Fibroblast of pulmonary artery (primary cell): ENCODE measurements around the gene MCFD2.
"Not testable (repeated sequence)": the region's sequence is repeated elsewhere in the genome, so short reads cannot be mapped to it uniquely, and the experiment has no call there.

Source experiments
- DNase-seq: peaks from one replicate; pipeline ENCODE4 v3.0.0-alpha.2; 2010; ENCODE audit warnings: low read depth
- H3K4me3 ChIP-seq: replicated peaks from 2 replicates; pipeline ENCODE4 v1.5.1; 2011; ENCODE audit warnings: low read depth, mild to moderate bottlenecking, control low read depth, low read length, moderate library complexity
- TF ChIP-seq, protein P1 (sequence below): IDR thresholded peaks from 2 replicates; pipeline ENCODE4 v1.5.1; 2011; ENCODE audit warnings: mild to moderate bottlenecking, control low read depth, low read length, inconsistent platforms; ENCODE audit errors: missing control alignments

Gene MCFD2

DNA sequence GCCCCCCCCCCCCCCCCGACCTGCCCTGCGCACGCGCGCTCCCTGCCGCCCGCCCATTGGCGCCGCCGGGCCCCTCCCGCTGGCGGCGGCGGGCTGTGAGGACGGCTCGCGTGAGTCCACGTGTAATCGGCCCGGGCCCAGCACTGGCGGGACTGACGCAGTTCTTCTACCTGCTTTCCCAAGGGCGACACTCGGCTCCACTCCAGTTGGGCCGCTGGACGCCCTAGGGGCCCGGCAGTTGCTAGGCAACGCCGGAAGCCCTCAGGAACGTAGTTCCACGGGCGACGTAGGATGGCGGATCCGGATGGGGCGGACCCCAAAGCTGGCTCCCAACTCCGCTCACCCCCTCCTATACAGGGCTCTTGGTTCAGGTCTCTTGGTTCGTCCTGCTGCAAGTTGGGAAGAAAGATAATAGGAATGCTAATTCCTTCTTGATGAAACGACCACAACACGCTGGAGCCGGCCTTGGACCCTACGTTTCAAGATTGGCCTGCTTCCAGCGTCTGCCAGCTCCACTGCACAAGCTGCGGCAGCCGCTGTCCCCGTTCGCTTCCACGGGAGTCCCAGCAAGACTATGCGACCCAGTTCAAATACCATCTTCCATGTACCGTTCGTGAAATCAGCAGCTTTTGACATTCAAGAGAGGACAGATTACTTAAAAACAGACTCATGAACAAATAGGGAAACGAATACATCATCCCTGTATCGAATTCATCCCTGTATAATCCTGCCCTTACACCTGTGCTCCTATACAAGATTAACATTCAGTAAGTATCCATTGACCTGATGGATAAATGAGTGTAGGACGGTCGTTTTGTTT, 415 bp upstream of the MCFD2 start:
- H3K4me3 ChIP-seq = peak overlapping the region; percentile 94
- TF ChIP-seq, protein P1, sequence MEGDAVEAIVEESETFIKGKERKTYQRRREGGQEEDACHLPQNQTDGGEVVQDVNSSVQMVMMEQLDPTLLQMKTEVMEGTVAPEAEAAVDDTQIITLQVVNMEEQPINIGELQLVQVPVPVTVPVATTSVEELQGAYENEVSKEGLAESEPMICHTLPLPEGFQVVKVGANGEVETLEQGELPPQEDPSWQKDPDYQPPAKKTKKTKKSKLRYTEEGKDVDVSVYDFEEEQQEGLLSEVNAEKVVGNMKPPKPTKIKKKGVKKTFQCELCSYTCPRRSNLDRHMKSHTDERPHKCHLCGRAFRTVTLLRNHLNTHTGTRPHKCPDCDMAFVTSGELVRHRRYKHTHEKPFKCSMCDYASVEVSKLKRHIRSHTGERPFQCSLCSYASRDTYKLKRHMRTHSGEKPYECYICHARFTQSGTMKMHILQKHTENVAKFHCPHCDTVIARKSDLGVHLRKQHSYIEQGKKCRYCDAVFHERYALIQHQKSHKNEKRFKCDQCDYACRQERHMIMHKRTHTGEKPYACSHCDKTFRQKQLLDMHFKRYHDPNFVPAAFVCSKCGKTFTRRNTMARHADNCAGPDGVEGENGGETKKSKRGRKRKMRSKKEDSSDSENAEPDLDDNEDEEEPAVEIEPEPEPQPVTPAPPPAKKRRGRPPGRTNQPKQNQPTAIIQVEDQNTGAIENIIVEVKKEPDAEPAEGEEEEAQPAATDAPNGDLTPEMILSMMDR = no peak

DNA sequence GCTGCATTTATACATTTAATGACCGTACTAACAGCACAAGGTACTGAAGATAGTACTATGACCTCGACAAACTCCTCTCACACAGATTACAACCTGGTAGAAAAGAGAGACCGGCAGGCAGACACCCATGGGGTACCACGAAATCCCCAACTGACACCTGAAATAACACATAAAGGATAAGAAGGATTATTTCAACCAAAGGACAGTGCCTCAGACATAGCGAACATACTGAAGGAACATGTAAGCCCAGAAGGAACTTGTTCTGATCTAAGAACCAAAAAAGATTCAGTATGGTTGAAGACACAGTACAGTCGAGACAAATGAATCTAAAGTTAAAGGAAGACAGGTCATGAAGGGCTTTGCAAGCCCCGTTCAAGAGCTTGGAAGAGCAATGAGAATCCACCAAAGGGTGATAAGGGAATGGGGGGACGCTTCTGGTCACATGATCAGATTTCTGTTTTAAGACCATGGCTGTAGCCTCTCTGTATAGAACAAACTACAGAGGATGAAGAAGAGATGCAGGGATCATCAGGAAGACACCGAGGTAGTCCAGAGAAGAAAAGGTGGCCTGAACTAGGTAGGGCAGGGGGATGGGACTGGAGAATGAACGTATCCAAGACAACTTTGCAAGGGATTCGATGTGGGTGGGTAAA, 902 bp downstream of the MCFD2 start:
- peak overlapping the region; percentile 94 for H3K4me3 ChIP-seq
- no peak for DNase-seq
- TF ChIP-seq, protein P1 = no peak

More for the DNA sequence above, 415 bp upstream of the MCFD2 start:
- peak; percentile 94 for DNase-seq

DNA sequence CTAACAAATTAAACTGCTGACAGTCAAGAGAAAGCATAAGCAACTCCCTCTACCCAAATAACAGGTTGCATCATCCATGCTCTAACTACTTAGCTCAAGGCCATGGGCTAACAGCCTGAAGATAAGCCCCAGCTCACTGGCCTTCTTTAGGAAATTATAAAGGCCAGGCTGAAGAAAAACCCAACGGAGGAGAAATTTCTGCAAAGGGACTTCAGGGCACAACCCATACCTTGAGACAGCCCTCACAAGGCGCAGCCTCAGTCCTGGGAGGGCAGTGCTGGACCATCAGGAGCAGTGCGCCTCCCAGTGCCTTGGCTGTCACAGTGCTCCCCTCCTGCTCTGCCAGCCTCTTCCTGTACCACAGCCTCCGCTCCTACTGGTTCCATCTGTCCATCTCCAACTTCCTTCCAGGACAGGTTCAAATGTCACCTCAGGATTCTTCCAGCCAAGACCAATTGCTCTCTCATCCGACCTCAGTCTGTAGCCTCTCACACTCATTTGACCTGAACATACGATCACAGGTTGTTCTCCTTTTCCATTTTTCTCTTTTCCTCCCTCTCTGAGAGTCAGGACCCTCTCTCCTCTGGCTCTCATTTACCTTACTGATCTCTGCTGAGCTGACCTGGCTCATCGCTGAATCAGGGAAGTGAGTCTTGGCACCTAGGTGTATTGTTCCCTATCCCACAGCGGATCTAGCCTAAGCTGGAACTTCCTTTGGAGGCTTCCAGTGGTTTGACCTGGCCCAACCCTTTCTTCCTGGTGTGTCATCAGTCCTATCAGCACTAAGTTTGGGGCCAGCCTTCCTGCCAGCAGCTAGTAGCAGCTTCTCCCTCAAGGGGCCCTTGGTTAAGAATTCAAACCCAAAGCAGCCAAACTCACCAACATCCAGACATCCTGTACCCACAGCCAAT, 1.9 kb downstream of the MCFD2 start:
- DNase-seq = peak; percentile 58
- TF ChIP-seq, protein P1 = no peak

DNA sequence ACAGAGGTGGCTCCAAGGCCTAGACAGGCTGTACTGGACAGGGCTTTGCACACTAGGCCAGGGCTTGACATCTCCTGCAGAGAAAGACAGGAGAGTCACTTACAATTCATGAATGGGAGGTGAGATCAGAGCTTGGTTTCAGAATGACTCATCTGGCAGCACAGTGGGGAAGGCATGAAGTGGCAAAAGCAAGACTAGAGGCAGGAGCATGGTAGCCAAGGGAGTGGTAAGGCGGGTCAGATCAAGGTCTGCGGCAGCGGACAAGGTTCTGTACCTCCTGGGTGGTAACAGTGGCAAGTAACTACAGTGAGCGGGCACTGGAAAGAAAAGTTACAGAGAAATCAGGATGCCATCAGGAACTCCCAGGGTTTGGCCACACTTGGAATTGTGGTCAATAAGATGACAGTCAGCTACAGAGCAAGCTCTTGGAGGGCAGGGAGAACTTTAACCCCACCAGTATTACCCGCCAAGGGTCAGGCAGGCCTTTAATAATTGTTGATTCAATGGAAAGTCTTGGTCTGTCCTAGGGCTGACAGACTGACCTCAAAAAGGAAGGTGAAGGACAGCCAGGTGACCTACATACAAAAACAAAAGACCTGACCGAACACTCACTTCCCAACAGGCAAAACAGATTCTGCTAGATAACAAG, 5.7 kb downstream of the MCFD2 start:
- TF ChIP-seq, protein P1 = no peak
- DNase-seq = peak; percentile 70
- H3K4me3 ChIP-seq = no peak overlapping the region

More for the DNA sequence above, 1.9 kb downstream of the MCFD2 start:
- H3K4me3 ChIP-seq = peak overlapping the region; percentile 94

DNA sequence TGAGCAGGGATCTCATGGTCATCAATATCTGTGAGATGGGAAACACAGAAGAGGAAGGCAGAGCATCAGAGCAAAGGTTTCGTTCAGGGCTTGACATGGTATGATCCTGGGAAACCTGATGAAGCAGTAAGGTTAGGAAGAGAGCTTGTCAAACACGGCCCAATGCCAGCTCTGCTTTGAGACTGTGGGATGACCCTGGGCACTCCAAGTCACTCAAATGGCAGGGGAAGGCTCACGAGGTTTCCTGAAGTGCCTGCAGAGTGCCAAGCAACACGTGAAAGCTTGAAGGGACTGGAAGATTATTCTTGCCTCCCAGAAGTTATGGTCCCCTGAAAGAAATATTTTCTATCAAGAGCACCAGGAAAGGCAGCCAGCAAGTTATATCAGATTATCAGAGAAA, 6.5 kb downstream of the MCFD2 start:
- TF ChIP-seq, protein P1 = no peak
- no peak for DNase-seq
- no peak overlapping the region for H3K4me3 ChIP-seq

DNA sequence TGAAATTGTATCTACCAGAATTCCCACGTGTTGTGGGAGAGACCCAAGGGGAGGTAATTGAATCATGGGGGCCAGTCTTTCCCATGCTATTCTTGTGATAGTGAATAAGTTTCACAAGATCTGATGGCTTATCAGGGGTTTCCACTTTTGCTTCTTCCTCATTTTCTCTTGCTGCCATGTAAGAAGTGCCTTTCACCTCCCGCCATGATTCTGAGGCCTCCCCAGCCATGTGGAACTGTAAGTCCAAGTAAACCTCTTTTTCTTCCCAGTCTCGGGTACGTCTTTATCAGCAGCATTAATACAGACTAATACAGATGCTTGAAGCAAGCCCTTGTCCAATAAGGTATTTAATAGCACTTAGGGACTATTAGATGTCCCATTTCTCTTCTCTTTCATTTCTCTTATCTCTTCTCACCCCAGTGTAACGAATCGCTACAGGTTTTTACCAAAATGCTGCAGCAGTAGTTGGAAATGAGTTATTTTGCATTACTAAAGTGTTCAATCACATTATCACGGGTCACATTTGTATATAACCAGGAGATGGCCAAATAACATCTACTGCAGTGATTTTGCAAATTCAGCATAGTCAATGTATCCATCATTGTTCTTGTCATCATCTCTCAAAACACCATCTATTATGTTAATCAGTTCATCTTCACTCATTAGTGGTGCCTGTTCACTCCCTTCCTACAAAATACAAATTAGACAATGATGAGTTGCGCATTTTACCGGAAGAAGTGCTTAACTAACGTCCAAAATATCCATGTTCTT, 10.5 kb downstream of the MCFD2 start:
- H3K4me3 ChIP-seq, DNase-seq: not testable (repeated sequence)

DNA sequence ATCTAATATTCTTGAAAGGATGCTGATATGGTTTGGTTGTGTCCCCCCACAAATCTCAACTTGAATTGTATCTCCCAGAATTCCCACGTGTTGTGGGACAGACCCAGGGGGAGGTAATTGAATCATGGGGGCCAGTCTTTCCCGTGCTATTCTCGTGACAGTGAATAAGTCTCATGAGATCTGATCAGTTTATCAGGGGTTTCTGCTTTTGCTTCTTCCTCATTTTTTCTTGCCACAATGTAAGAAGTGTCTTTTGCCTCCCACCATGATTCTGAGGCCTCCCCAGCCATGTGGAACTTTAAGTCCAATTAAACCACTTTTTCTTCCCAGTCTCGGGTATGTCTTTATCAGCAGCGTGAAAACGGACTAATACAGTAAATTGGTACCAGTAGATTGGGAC, 12.6 kb downstream of the MCFD2 start:
- not testable (repeated sequence) for DNase-seq, H3K4me3 ChIP-seq
